Hair follicle dermal papilla cell (primary cell): Measurements from ENCODE around the gene SETSIP. TPM values are rescaled to one million over a fixed set of nuclear protein-coding genes. Genes with fewer than 3 reads are reported as not detected.

ENCODE experiments used
- total RNA-seq: library from RNA; depleted of rRNA; stranded (reverse); fragments of >200 nt; gene quantifications from 2 replicates; pipeline ENCODE4 v1.2.3, GENCODE V29; 2012

SETSIP gene, protein sequence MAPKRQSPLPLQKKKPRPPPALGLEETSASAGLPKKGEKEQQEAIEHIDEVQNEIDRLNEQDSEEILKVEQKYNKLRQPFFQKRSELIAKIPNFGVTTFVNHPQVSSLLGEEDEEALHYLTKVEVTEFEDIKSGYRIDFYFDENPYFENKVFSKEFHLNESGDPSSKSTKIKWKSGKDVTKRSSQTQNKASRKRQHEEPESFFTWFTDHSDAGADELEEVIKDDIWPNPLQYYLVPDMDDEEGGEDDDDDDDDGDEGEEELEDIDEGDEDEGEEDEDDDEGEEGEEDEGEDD
- 0.16 TPM in 1 of 2 replicates, not detected in the other for total RNA-seq

DNA sequence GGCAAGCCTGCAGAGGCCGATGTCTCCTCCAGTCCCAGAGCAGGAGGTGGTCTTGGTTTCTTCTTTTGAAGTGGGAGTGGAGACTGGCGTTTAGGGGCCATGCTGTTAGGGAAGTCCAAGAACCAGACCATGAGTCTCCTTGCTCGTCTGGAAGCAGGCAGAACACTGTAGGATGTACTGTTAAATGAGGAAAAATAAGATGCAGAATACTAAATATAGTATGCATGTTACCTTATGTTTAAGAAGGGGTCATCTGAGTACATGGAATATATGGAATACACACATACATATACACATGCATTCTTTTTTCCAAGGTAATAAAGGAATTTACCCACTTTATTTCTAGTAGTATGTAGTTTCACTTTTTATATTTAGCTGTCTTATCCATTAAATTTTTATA, at the start of gene SETSIP:
TSS of gene SETSIP (minus strand) at position 101 of the 400 bp plus-strand sequence. CDS start at position 101, 0 bp downstream.

DNA sequence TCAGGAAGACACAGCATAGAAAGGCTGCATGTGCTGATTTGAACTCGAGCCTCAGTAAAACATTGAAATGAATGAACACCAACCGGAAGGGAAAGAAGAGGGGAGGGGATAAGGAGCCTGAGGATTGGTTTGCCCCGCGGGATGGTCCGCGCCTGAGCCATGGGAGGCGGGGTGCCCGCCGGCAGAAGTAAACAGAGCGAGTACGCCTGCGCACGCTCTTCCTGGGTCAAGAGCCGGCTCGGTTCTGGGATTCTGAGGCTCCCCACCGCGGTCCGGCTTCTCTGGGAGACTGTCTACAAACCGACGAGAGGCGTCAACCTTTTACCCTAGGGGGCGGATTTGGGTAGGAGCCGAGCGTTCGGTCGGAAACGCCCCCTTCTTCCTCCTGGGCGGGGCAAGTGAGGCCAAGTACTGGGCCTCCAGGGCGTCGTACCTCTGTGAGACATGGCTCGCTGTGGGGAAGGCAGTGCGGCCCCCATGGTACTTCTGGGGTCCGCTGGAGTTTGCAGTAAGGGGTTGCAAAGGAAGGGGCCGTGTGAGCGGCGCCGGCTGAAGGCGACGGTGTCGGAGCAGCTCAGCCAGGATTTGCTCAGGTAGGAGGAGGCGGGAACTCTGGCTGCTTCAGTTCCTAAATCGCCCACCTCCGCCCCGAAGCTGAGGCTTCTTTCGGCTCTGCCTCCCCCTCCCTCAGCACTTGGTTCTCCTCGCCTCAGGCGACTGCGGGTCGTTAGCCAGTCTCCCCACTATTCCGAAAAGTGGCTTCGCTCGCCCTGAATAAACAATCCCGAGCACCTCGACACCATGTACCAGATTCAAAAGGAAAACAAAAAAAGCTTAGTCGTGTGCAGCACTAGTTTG, 5.1 kb upstream of the SETSIP start, which contains the start of gene BTBD8:
TSS of gene BTBD8 (plus strand) at position 218 of the 858 bp plus-strand sequence. CDS start at position 445, 227 bp downstream.

Other genes with a start within 250 kb of the SETSIP start
- gene TGFBR3, start 189.3 kb downstream of the SETSIP start, total RNA-seq, result 228 and 281 TPM in 2 replicates
- under 0.01 TPM in 1 of 2 replicates, not detected in the other for gene BRDT, start 126.0 kb downstream of the SETSIP start, total RNA-seq
- gene EPHX4, start 45.4 kb downstream of the SETSIP start, total RNA-seq, result 0.49 and 0.65 TPM in 2 replicates
- gene BTBD8, start 4.9 kb upstream of the SETSIP start, total RNA-seq, result 5.3 and 6.3 TPM in 2 replicates
- not detected in 2 replicates for gene C1orf146, start 142.5 kb upstream of the SETSIP start, total RNA-seq
- gene GLMN, start 223.6 kb upstream of the SETSIP start, total RNA-seq, result 7.0 and 9.2 TPM in 2 replicates
- 13.1 and 14.7 TPM in 2 replicates for gene RPAP2, start 223.6 kb upstream of the SETSIP start, total RNA-seq